ENCODE measurements around the gene PTCD3. TPM values are rescaled to one million over a fixed set of nuclear protein-coding genes. Genes with fewer than 3 reads are reported as not detected.

PTCD3 gene
- total RNA-seq, 1 experiment from 2014 or later, result 180 TPM

GRCh38 chr2:86064006-86064405 is 42.0 kb upstream of the PTCD3 start:
- no peaks in the 10 kb centered on the region for H3K9me3 Mint-ChIP-seq
- H3K36me3 Mint-ChIP-seq (ENCODE audit: insufficient read depth in 1 of 3, low read depth in 3 of 3), result peaks cover 34 to 88% (median 78%) of the 10 kb centered on the region in 3 experiments; a peak in 6 of 7 replicates

More at GRCh38 chr2:86064006-86064405, 42.0 kb upstream of the PTCD3 start:
- no peak overlapping the region for H2BK5ac ChIP-seq (ENCODE audit: insufficient read length, low read length)
- H3K27me3 Mint-ChIP-seq (ENCODE audit: low read depth), result no peaks in the 10 kb centered on the region
- no peak overlapping the region for H3K4me3 Mint-ChIP-seq
- H3K18ac ChIP-seq (ENCODE audit: insufficient read length, low read depth, low read length), result no peak overlapping the region
- H4K91ac ChIP-seq (ENCODE audit: insufficient read length, low read depth, low read length), result no peak overlapping the region
- no peaks in the 10 kb centered on the region for H3K4me1 ChIP-seq (ENCODE audit: insufficient read depth, low read length)
- H3T11ph ChIP-seq (ENCODE audit: low read length), result no peak overlapping the region
- H3K4me1 Mint-ChIP-seq, result no peaks in the 10 kb centered on the region
- no peaks in the 10 kb centered on the region for H3K23me2 ChIP-seq (ENCODE audit: insufficient read length, low read depth, low read length, poor library complexity, severe bottlenecking)
- H3K4me2 ChIP-seq (ENCODE audit: insufficient read depth, insufficient read length, low read length), result no peak overlapping the region
- H3K27ac Mint-ChIP-seq, result no peak overlapping the region
- no peak overlapping the region for H3K14ac ChIP-seq (ENCODE audit: insufficient read depth, low read length)
- H2AFZ ChIP-seq (ENCODE audit: low read length), result no peak overlapping the region
- H3K9me3 ChIP-seq (ENCODE audit: control insufficient read depth, low read depth, low read length), result no peaks in the 10 kb centered on the region
- no peak overlapping the region for H2BK20ac ChIP-seq (ENCODE audit: low read depth, low read length, poor library complexity, severe bottlenecking)
- no peak overlapping the region for H2BK12ac ChIP-seq (ENCODE audit: insufficient read length, low read depth, low read length)
- H2BK120ac ChIP-seq (ENCODE audit: low read depth, low read length, poor library complexity, severe bottlenecking), result no peak overlapping the region
- H3K79me1 ChIP-seq (ENCODE audit: insufficient read depth, low read depth, low read length, poor library complexity, severe bottlenecking), result no peaks in the 10 kb centered on the region
- no peak overlapping the region for H3K23ac ChIP-seq (ENCODE audit: insufficient read length, low read depth, low read length)
- no peak overlapping the region for H4K5ac ChIP-seq (ENCODE audit: insufficient read length, low read depth, low read length)
- H3K27ac ChIP-seq (ENCODE audit: insufficient read length, low read depth, low read length), result no peak overlapping the region
- H3K79me2 ChIP-seq (ENCODE audit: insufficient read depth, low read length), result no peaks in the 10 kb centered on the region
- TF ChIP-seq, protein P1, sequence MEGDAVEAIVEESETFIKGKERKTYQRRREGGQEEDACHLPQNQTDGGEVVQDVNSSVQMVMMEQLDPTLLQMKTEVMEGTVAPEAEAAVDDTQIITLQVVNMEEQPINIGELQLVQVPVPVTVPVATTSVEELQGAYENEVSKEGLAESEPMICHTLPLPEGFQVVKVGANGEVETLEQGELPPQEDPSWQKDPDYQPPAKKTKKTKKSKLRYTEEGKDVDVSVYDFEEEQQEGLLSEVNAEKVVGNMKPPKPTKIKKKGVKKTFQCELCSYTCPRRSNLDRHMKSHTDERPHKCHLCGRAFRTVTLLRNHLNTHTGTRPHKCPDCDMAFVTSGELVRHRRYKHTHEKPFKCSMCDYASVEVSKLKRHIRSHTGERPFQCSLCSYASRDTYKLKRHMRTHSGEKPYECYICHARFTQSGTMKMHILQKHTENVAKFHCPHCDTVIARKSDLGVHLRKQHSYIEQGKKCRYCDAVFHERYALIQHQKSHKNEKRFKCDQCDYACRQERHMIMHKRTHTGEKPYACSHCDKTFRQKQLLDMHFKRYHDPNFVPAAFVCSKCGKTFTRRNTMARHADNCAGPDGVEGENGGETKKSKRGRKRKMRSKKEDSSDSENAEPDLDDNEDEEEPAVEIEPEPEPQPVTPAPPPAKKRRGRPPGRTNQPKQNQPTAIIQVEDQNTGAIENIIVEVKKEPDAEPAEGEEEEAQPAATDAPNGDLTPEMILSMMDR (conservative IDR thresholded peaks at IDR 0.05), result no peak
- no peak overlapping the region for H3K56ac ChIP-seq (ENCODE audit: insufficient read length, low read depth, low read length)
- H2BK15ac ChIP-seq (ENCODE audit: low read depth, low read length), result no peak overlapping the region
- H4K20me1 ChIP-seq (ENCODE audit: control insufficient read depth, insufficient read depth, insufficient read length), result no peaks in the 10 kb centered on the region
- no peak overlapping the region for H2AK5ac ChIP-seq (ENCODE audit: insufficient read length, low read length)
- H4K8ac ChIP-seq (replicated peaks; ENCODE audit: insufficient read length, low read depth, low read length), result no peak overlapping the region
- no peak overlapping the region for H3K9ac ChIP-seq (ENCODE audit: extremely low read depth, insufficient read length, low read length)
- WGBS (ENCODE audit: extremely low coverage, insufficient read length, low lambda C conversion rate), result no CpG with 5 or more reads among the region's 2 CpGs
- H3K27me3 ChIP-seq (ENCODE audit: insufficient read depth, low read length), result no peaks in the 10 kb centered on the region
- no peak overlapping the region for H3K4ac ChIP-seq (ENCODE audit: low read depth, low read length)
- DNase-seq, result no peak

All from H9 (cell line).